Gastrocnemius medialis (tissue), 4 donors: ENCODE data around the gene RNF213.

Source experiments
- POLR2A ChIP-seq, 2 donors: fragments of 450-650 bp; IDR thresholded peaks; one replicate each; pipeline ENCODE4 v1.6.1; 2017; ENCODE audit warnings: antibody characterized with exemption in 2 of 2, mild to moderate bottlenecking in 2 of 2, moderate library complexity in 2 of 2
- TF ChIP-seq, protein P1 (sequence below), 5 experiments: fragments of 450-650 bp in 3 of 5; fragments of 200-600 bp in 2 of 5; sonication (generic) in 2 of 5; IDR thresholded peaks in 4 of 5; conservative IDR thresholded peaks in 1 of 5; 1 replicate in 4 of 5; 2 replicates in 1 of 5; pipeline ENCODE4 v1.5.1; 2016 to 2019; ENCODE audit warnings: antibody characterized with exemption in 5 of 5, mild to moderate bottlenecking in 3 of 5, moderate library complexity in 3 of 5

DNA sequence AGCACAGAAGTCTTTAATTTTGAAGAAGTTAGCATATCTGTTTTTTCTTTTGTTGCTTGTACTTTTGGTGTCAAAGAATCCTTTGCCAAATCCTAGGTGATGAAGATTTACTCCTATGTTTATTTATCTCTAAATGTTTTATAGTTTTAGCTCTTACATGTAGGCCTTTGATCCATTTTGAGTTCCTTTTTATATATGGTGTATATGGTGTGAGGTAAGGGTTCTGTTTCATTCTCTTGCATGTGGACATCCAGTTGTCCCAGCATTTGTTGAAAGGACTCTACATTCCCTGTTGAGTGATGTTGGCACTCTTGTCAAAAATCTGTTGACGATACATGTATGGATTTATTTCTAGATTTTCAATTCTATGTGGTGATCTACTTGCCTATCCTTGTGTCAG is 62.2 kb downstream of the RNF213 start:
- TF ChIP-seq, protein P1, sequence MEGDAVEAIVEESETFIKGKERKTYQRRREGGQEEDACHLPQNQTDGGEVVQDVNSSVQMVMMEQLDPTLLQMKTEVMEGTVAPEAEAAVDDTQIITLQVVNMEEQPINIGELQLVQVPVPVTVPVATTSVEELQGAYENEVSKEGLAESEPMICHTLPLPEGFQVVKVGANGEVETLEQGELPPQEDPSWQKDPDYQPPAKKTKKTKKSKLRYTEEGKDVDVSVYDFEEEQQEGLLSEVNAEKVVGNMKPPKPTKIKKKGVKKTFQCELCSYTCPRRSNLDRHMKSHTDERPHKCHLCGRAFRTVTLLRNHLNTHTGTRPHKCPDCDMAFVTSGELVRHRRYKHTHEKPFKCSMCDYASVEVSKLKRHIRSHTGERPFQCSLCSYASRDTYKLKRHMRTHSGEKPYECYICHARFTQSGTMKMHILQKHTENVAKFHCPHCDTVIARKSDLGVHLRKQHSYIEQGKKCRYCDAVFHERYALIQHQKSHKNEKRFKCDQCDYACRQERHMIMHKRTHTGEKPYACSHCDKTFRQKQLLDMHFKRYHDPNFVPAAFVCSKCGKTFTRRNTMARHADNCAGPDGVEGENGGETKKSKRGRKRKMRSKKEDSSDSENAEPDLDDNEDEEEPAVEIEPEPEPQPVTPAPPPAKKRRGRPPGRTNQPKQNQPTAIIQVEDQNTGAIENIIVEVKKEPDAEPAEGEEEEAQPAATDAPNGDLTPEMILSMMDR (IDR thresholded peaks at IDR 0.05 in 4 of 5, conservative IDR thresholded peaks at IDR 0.05 in 1 of 5), result no peak
- no peak for TF ChIP-seq POLR2A (IDR thresholded peaks at IDR 0.05)
